HepG2 (cell line): ENCODE measurements around the gene RABGEF1. TPM values are rescaled to one million over a fixed set of nuclear protein-coding genes. Genes with fewer than 3 reads are reported as not detected.

Experiments used
- ATAC-seq: fragments of 200-7000 bp; cut with Tn5 transposase; 3 replicates; pipeline ENCODE4 v1.9.1; 2020; ENCODE audit warnings: mild to moderate bottlenecking, moderate library complexity
- BruUV-seq: library from RNA; stranded (reverse); fragments of 400-500 nt; replicated peaks from 2 replicates; lab custom pipeline; 2021; lab: Mats Ljungman, UMichigan
- CTCF ChIA-PET: fragments of 300-600 bp; formaldehyde crosslinking; extraction: SDS; loops from one replicate; lab custom pipeline; 2021; ENCODE audit warnings: low total read pairs, inconsistent platforms, low intra/inter-chr PET ratio; lab: Yijun Ruan, JAX
- POLR2A ChIA-PET: fragments of 350-600 bp; sonication (Branson Sonifier 250); formaldehyde crosslinking; loops from one replicate; lab custom pipeline; 2020; ENCODE audit warnings: antibody characterized with exemption, inconsistent platforms; lab: Yijun Ruan, JAX
- DNase-seq: peaks from one replicate; pipeline ENCODE4 v3.0.0-alpha.2; 2015; ENCODE audit warnings: low spot score
- FAIRE-seq: peaks from 3 replicates; lab custom pipeline; 2011; peaks lifted over from hg19 to GRCh38; lab: Jason Lieb, UNC
- H2AFZ ChIP-seq: one replicate; pipeline ENCODE4 v1.6.1; 2011; ENCODE audit warnings: low read length, inconsistent platforms
- H3K27ac ChIP-seq: fragments of 300-600 bp; 3 replicates; pipeline ENCODE4 v1.8.0; 2011; ENCODE audit warnings: mixed run types, mild to moderate bottlenecking, mixed read lengths, low read length, inconsistent platforms; ENCODE audit not compliant: insufficient read depth; ENCODE audit errors: extremely low read length
- H3K27me3 ChIP-seq, 2 experiments: fragments of 200-600 bp in 1 of 2; 2 replicates in 1 of 2; 3 replicates in 1 of 2; pipeline versions ENCODE4 v1.6.0 to v1.8.0; 2011; ENCODE audit warnings: low read length in 2 of 2, mild to moderate bottlenecking in 2 of 2, moderate library complexity in 2 of 2, inconsistent platforms in 1 of 2; ENCODE audit not compliant: insufficient read depth in 2 of 2, control insufficient read depth in 1 of 2
- H3K36me3 ChIP-seq, 2 experiments: fragments of 200-600 bp in 1 of 2; replicated peaks in 1 of 2; 2 replicates in 1 of 2; 3 replicates in 1 of 2; pipeline versions ENCODE4 v1.5.1 to v1.8.0; 2011; ENCODE audit warnings: low read length in 2 of 2, inconsistent platforms in 1 of 2; ENCODE audit not compliant: insufficient read depth in 2 of 2, control insufficient read depth in 1 of 2
- H3K4me1 ChIP-seq: 2 replicates; pipeline ENCODE4 v1.5.1; 2012; ENCODE audit warnings: low read length, inconsistent platforms; ENCODE audit not compliant: insufficient read depth
- H3K4me2 ChIP-seq: 2 replicates; pipeline ENCODE4 v1.6.0; 2011; ENCODE audit warnings: low read depth, low read length, inconsistent platforms
- H3K4me3 ChIP-seq, 3 experiments: fragments of 200-600 bp in 1 of 3; sonication (generic), shearing (Covaris generic) in 1 of 3; replicated peaks in 1 of 3; 2 replicates each; pipeline ENCODE4 v1.5.1; 2011 to 2016; ENCODE audit warnings: low read length in 3 of 3, inconsistent platforms in 2 of 3, low read depth in 2 of 3, mild to moderate bottlenecking in 2 of 3, control low read depth in 1 of 3, mixed read lengths in 1 of 3; ENCODE audit not compliant: insufficient read depth in 1 of 3
- H3K79me2 ChIP-seq: one replicate; pipeline ENCODE4 v1.6.1; 2011; ENCODE audit warnings: low read length, inconsistent platforms; ENCODE audit not compliant: insufficient read depth
- H3K9ac ChIP-seq: 2 replicates; pipeline ENCODE4 v1.6.0; 2011; ENCODE audit warnings: mild to moderate bottlenecking, low read depth, low read length, inconsistent platforms; ENCODE audit not compliant: insufficient read depth
- H3K9me3 ChIP-seq: 2 replicates; pipeline ENCODE4 v1.5.1; 2012; ENCODE audit warnings: mild to moderate bottlenecking, low read length
- H4K20me1 ChIP-seq: 2 replicates; pipeline ENCODE4 v1.6.0; 2011; ENCODE audit warnings: inconsistent platforms, mild to moderate bottlenecking, low read length, moderate library complexity; ENCODE audit not compliant: insufficient read depth
- CC2D1A ChIP-seq: sonication (generic); formaldehyde crosslinking; IDR thresholded peaks from 2 replicates; pipeline ENCODE4 v1.8.1; 2023; ENCODE audit warnings: mild to moderate bottlenecking, missing genetic modification reagents
- KDM5B ChIP-seq: sonication (generic); formaldehyde crosslinking; IDR thresholded peaks from 2 replicates; pipeline ENCODE4 v1.4.0; 2020; ENCODE audit warnings: missing genetic modification reagents, mild to moderate bottlenecking, borderline replicate concordance
- NCOA5 ChIP-seq: sonication (generic); formaldehyde crosslinking; IDR thresholded peaks from 2 replicates; pipeline ENCODE4 v1.4.0; 2020; ENCODE audit warnings: missing genetic modification reagents
- SNAI1 ChIP-seq: sonication (generic); formaldehyde crosslinking; IDR thresholded peaks from 2 replicates; pipeline ENCODE4 v1.5.0; 2020; ENCODE audit warnings: mild to moderate bottlenecking, missing genetic modification reagents, borderline replicate concordance
- ZMYM4 ChIP-seq: sonication (generic); formaldehyde crosslinking; IDR thresholded peaks from 2 replicates; pipeline ENCODE4 v1.8.1; 2023; ENCODE audit warnings: mild to moderate bottlenecking, missing genetic modification reagents
- ZNF207 ChIP-seq: fragments of 450-650 bp; IDR thresholded peaks from 2 replicates; pipeline ENCODE4 v1.6.1; 2016; ENCODE audit warnings: antibody characterized with exemption, borderline replicate concordance
- ZNF343 ChIP-seq: sonication (generic); formaldehyde crosslinking; IDR thresholded peaks from 2 replicates; pipeline ENCODE4 v1.4.0; 2020; ENCODE audit warnings: mild to moderate bottlenecking, missing genetic modification reagents
- ZNF550 ChIP-seq: sonication (generic); formaldehyde crosslinking; IDR thresholded peaks from 2 replicates; pipeline ENCODE4 v1.4.0; 2020; ENCODE audit warnings: mild to moderate bottlenecking, missing genetic modification reagents, borderline replicate concordance
- ZNF615 ChIP-seq: sonication (generic); formaldehyde crosslinking; IDR thresholded peaks from 2 replicates; pipeline ENCODE4 v1.5.0; 2020; ENCODE audit warnings: mild to moderate bottlenecking, missing genetic modification reagents, borderline replicate concordance
- ZNF616 ChIP-seq: sonication (generic); formaldehyde crosslinking; IDR thresholded peaks from 2 replicates; pipeline ENCODE4 v1.5.0; 2020; ENCODE audit warnings: low read depth, mild to moderate bottlenecking, missing genetic modification reagents
- ZZZ3 ChIP-seq: sonication (generic); formaldehyde crosslinking; IDR thresholded peaks from 2 replicates; pipeline ENCODE4 v1.4.0; 2020; ENCODE audit warnings: missing genetic modification reagents, mild to moderate bottlenecking, borderline replicate concordance
- WGBS: methylation state at CpG from one replicate; pipeline ENCODE4 v1.1.6; 2017; ENCODE audit warnings: low lambda C conversion rate; 5-methylcytosine and 5-hydroxymethylcytosine counted together
- in situ Hi-C: cut with HindIII; loops from 2 replicates; pipeline ENCODE4 v1.10.0; 2017; ENCODE audit warnings: low pct_unique_long_range_greater_than_20kb; ENCODE audit not compliant: extremely low pct_ligation_motif_present
- intact Hi-C: fragments of 100-400 bp; cut with micrococcal nuclease; formaldehyde crosslinking; loops from one replicate; pipeline ENCODE4 v1.10.0; 2022; ENCODE audit not compliant: unreplicated experiment
- polyA plus RNA-seq, 8 experiments: library from polyadenylated mRNA; depleted of rRNA in 3 of 8; stranded (reverse) in 7 of 8; unstranded in 1 of 8; fragments of >200 nt; fragmentation: Illumina TruSeq in 4 of 8; extraction: Trizol in 4 of 8; gene quantifications; 2 replicates each; pipeline versions ENCODE4 v1.2.1 to v1.2.3, GENCODE V29; 2011 to 2016; ENCODE audit warnings: low read depth in 4 of 8, missing spikeins in 1 of 8, mixed read lengths in 1 of 8; ENCODE audit not compliant: insufficient read depth in 1 of 8
- total RNA-seq, 5 experiments: library from RNA; depleted of rRNA; stranded (reverse); fragments of >200 nt; fragmentation: Illumina TruSeq; extraction: Trizol; gene quantifications; 2 replicates each; pipeline ENCODE4 v1.2.3, GENCODE V29; 2016; ENCODE audit warnings: low read depth in 1 of 5
- TF ChIP-seq, protein P1 (sequence below): sonication (generic); formaldehyde crosslinking; IDR thresholded peaks from 2 replicates; pipeline ENCODE4 v1.4.0; 2020; ENCODE audit warnings: missing genetic modification reagents
- TF ChIP-seq, protein P2 (sequence below): sonication (generic); formaldehyde crosslinking; IDR thresholded peaks from 2 replicates; pipeline ENCODE4 v1.8.0; 2023; ENCODE audit warnings: mild to moderate bottlenecking, missing genetic modification reagents

The RABGEF1 gene
- total and polyA plus RNA-seq, 2 of the 13 experiments (the other 11 are each of a cell fraction or from before 2014, with no cell fraction given) = 22.7 to 35.3 TPM

DNA sequence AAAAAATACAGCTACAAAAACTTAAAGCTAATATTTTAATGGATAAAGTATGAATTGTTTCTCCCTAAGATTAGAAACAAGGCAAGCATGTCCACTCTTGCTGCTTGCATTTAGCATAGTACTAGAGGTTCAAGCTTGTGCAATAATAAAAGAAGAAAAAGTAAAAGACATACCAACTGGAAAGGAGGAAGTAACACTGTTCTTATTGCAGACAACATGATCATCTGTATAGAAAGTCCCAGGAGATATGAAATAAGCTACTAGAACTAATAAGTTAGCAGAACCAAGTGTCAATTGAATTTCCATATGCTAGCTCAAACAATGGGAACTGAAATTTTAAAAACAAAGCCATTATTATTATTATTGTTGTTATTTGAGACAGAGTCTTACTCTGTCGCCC is 20.0 kb upstream of the RABGEF1 start:
- ATAC-seq (no peak), DNase-seq (no peak), FAIRE-seq (no peak)
- Histone ChIP-seq H4K20me1 (no peaks in the 10 kb centered on the region), H2AFZ (no peak overlapping the region), H3K4me2 (no peak overlapping the region), H3K79me2 (no peaks in the 10 kb centered on the region), H3K4me1 (peaks cover 20% of the 10 kb centered on the region), H3K9ac (no peak overlapping the region), H3K4me3 (no peak overlapping the region), H3K9me3 (peaks cover 16% of the 10 kb centered on the region), H3K36me3 (peaks cover 2 to 3% of the 10 kb centered on the region in 2 experiments; a peak in 2 of 5 replicates), H3K27me3 (no peaks in the 10 kb centered on the region), H3K27ac (no peak overlapping the region)
- no TSS peak for BruUV-seq
- ChIA-PET POLR2A (no interaction called here), CTCF (no interaction called here)
- in situ Hi-C loops = no loop called here
- TF ChIP-seq, protein P1, sequence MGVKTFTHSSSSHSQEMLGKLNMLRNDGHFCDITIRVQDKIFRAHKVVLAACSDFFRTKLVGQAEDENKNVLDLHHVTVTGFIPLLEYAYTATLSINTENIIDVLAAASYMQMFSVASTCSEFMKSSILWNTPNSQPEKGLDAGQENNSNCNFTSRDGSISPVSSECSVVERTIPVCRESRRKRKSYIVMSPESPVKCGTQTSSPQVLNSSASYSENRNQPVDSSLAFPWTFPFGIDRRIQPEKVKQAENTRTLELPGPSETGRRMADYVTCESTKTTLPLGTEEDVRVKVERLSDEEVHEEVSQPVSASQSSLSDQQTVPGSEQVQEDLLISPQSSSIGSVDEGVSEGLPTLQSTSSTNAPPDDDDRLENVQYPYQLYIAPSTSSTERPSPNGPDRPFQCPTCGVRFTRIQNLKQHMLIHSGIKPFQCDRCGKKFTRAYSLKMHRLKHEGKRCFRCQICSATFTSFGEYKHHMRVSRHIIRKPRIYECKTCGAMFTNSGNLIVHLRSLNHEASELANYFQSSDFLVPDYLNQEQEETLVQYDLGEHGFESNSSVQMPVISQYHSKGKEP = no peak
- TF ChIP-seq ZNF550 (CRISPR knock-in tag) = no peak
- no peak for TF ChIP-seq ZNF207
- TF ChIP-seq ZNF343 = no peak
- TF ChIP-seq ZZZ3 (CRISPR knock-in tag) = no peak
- TF ChIP-seq CC2D1A (CRISPR knock-in tag) = no peak
- TF ChIP-seq SNAI1 = no peak
- TF ChIP-seq NCOA5 (CRISPR knock-in tag) = no peak
- no peak for TF ChIP-seq ZNF616 (CRISPR knock-in tag)
- TF ChIP-seq ZMYM4 (CRISPR knock-in tag) = no peak
- no peak for TF ChIP-seq KDM5B (CRISPR knock-in tag)
- TF ChIP-seq ZNF615 (CRISPR knock-in tag) = no peak
- TF ChIP-seq, protein P2, sequence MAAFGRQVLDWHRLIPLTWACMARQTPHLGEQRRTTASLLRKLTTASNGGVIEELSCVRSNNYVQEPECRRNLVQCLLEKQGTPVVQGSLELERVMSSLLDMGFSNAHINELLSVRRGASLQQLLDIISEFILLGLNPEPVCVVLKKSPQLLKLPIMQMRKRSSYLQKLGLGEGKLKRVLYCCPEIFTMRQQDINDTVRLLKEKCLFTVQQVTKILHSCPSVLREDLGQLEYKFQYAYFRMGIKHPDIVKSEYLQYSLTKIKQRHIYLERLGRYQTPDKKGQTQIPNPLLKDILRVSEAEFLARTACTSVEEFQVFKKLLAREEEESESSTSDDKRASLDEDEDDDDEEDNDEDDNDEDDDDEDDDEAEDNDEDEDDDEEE (CRISPR knock-in tag) = no peak
- WGBS = 94% methylated on average over 1 of the region's 1 CpG
- intact Hi-C loops = no loop called here
